WTC11 (cell line): ENCODE data around the gene ALG1L2.
"Not testable (repeated sequence)": the region's sequence is repeated elsewhere in the genome, so short reads cannot be mapped to it uniquely, and the experiment has no call there.

Source experiments
- AFF4 ChIP-seq: sonication (generic); formaldehyde crosslinking; IDR thresholded peaks from 2 replicates; pipeline ENCODE4 v1.8.1; 2023; ENCODE audit warnings: mild to moderate bottlenecking, missing genetic modification reagents, borderline replicate concordance
- ATF1 ChIP-seq: sonication (generic); formaldehyde crosslinking; IDR thresholded peaks from 2 replicates; pipeline ENCODE4 v1.8.1; 2023; ENCODE audit warnings: mild to moderate bottlenecking, moderate library complexity, missing genetic modification reagents
- ATF2 ChIP-seq: sonication (generic); formaldehyde crosslinking; IDR thresholded peaks from 2 replicates; pipeline ENCODE4 v1.8.1; 2022; ENCODE audit warnings: low read depth, missing genetic modification reagents, borderline replicate concordance
- CTCF ChIP-seq: fragments of 200-600 bp; IDR thresholded peaks from 2 replicates; pipeline ENCODE4 v1.8.0; 2022; ENCODE audit warnings: antibody characterized with exemption
- E2F4 ChIP-seq: sonication (generic); formaldehyde crosslinking; IDR thresholded peaks from 2 replicates; pipeline ENCODE4 v1.8.1; 2022; ENCODE audit warnings: low read depth, mild to moderate bottlenecking, moderate library complexity, missing genetic modification reagents, borderline replicate concordance
- E2F5 ChIP-seq: sonication (generic); formaldehyde crosslinking; IDR thresholded peaks from 2 replicates; pipeline ENCODE4 v1.8.1; 2022; ENCODE audit warnings: mild to moderate bottlenecking, moderate library complexity, missing genetic modification reagents
- HMGA2 ChIP-seq: fragments of 250-450 bp; sonication (Bioruptor Pico); IDR thresholded peaks from 2 replicates; pipeline ENCODE4 v1.4.0; 2021; ENCODE audit warnings: mild to moderate bottlenecking, moderate library complexity
- SP1 ChIP-seq: sonication (generic); formaldehyde crosslinking; conservative IDR thresholded peaks from 2 replicates; pipeline ENCODE4 v1.8.1; 2022; ENCODE audit warnings: missing genetic modification reagents
- ZNF512 ChIP-seq: sonication (generic); formaldehyde crosslinking; IDR thresholded peaks from 2 replicates; pipeline ENCODE4 v1.8.1; 2022; ENCODE audit warnings: missing genetic modification reagents, borderline replicate concordance

- not testable (repeated sequence) for TF ChIP-seq CTCF; SP1; ZNF512 (CRISPR knock-in tag); E2F4 (CRISPR knock-in tag); HMGA2 (CRISPR knock-in tag); ATF2 (CRISPR knock-in tag); AFF4; E2F5 (CRISPR knock-in tag); ATF1 (CRISPR knock-in tag)
Measured at GRCh38 chr3:130090681-130091080, 9.1 kb downstream of the ALG1L2 start.
